WTC11 (cell line): Measurements from ENCODE around the gene SP7. TPM values are rescaled to one million over a fixed set of nuclear protein-coding genes. Genes with fewer than 3 reads are reported as not detected.

Source experiments
- ATAC-seq: fragments of 200-7000 bp; cut with Tn5 transposase; 2 replicates; pipeline ENCODE4 v1.10.0; 2021; ENCODE audit warnings: mild to moderate bottlenecking, moderate library complexity
- CTCF ChIA-PET: fragments of 300-600 bp; sonication (Branson Sonifier 250); formaldehyde crosslinking; loops from one replicate; lab custom pipeline; 2021; ENCODE audit warnings: antibody characterized with exemption; lab: Charles Lee
- POLR2A ChIA-PET: fragments of 350-600 bp; sonication (Branson Sonifier 250); formaldehyde crosslinking; loops from one replicate; lab custom pipeline; 2021; ENCODE audit warnings: antibody characterized with exemption; lab: Charles Lee
- DNase-seq: peaks from one replicate; pipeline ENCODE4 v3.0.0; 2021; ENCODE audit warnings: low spot score
- H3K27ac Mint-ChIP-seq: 2 replicates; pipeline ENCODE4 v1.8.0; 2021; ENCODE audit warnings: mixed read lengths
- H3K27me3 Mint-ChIP-seq: 2 replicates; pipeline ENCODE4 v1.8.0; 2021; ENCODE audit warnings: low read depth, mild to moderate bottlenecking, moderate library complexity, mixed read lengths
- H3K36me3 Mint-ChIP-seq: 2 replicates; pipeline ENCODE4 v1.8.0; 2021; ENCODE audit warnings: mixed read lengths
- H3K4me1 Mint-ChIP-seq: 2 replicates; pipeline ENCODE4 v1.8.0; 2022; ENCODE audit warnings: mixed read lengths
- H3K4me3 Mint-ChIP-seq: 2 replicates; pipeline ENCODE4 v1.8.0; 2021; ENCODE audit warnings: mild to moderate bottlenecking, moderate library complexity, mixed read lengths
- H3K9me3 Mint-ChIP-seq: 2 replicates; pipeline ENCODE4 v1.8.0; 2021; ENCODE audit warnings: mixed read lengths
- CREB1 ChIP-seq: sonication (generic); formaldehyde crosslinking; IDR thresholded peaks from 2 replicates; pipeline ENCODE4 v1.8.0; 2023; ENCODE audit warnings: mild to moderate bottlenecking, missing genetic modification reagents
- CREM ChIP-seq: sonication (generic); formaldehyde crosslinking; IDR thresholded peaks from 2 replicates; pipeline ENCODE4 v1.8.1; 2022; ENCODE audit warnings: mild to moderate bottlenecking, missing genetic modification reagents, moderate library complexity
- ETV6 ChIP-seq: sonication (generic); formaldehyde crosslinking; IDR thresholded peaks from 2 replicates; pipeline ENCODE4 v1.8.1; 2022; ENCODE audit warnings: mild to moderate bottlenecking, missing genetic modification reagents
- NR3C1 ChIP-seq: sonication (generic); formaldehyde crosslinking; conservative IDR thresholded peaks from 2 replicates; pipeline ENCODE4 v1.8.1; 2023; ENCODE audit warnings: low read depth, mild to moderate bottlenecking, missing genetic modification reagents
- TEAD4 ChIP-seq: sonication (generic); formaldehyde crosslinking; IDR thresholded peaks from 2 replicates; pipeline ENCODE4 v1.8.0; 2022; ENCODE audit warnings: mild to moderate bottlenecking, missing genetic modification reagents
- total RNA-seq: library from RNA; stranded (reverse); gene quantifications from 3 replicates; pipeline ENCODE4 v1.2.3, GENCODE V29; 2021
- TF ChIP-seq, protein P1 (sequence below): sonication (generic); formaldehyde crosslinking; IDR thresholded peaks from 2 replicates; pipeline ENCODE4 v1.8.1; 2022; ENCODE audit warnings: missing genetic modification reagents, borderline replicate concordance
- TF ChIP-seq, protein P2 (sequence below): sonication (generic); formaldehyde crosslinking; IDR thresholded peaks from 2 replicates; pipeline ENCODE4 v1.8.0; 2023; ENCODE audit warnings: missing genetic modification reagents
- TF ChIP-seq, protein P3 (sequence below): fragments of 200-600 bp; IDR thresholded peaks from 2 replicates; pipeline ENCODE4 v1.8.0; 2022; ENCODE audit warnings: antibody characterized with exemption
- TF ChIP-seq, protein P4 (sequence below): sonication (generic); formaldehyde crosslinking; IDR thresholded peaks from 2 replicates; pipeline ENCODE4 v1.8.1; 2022; ENCODE audit warnings: mild to moderate bottlenecking, missing genetic modification reagents, moderate library complexity, borderline replicate concordance
- TF ChIP-seq, protein P5 (sequence below): sonication (generic); formaldehyde crosslinking; conservative IDR thresholded peaks from 2 replicates; pipeline ENCODE4 v1.8.1; 2023; ENCODE audit warnings: mild to moderate bottlenecking, low read depth, missing genetic modification reagents, moderate library complexity
- TF ChIP-seq, protein P6 (sequence below): sonication (generic); formaldehyde crosslinking; IDR thresholded peaks from 2 replicates; pipeline ENCODE4 v1.8.1; 2023; ENCODE audit warnings: mild to moderate bottlenecking, missing genetic modification reagents
- TF ChIP-seq, protein P7 (sequence below): fragments of 250-450 bp; sonication (Bioruptor Pico); IDR thresholded peaks from 2 replicates; pipeline ENCODE4 v2.1.2; 2022; ENCODE audit warnings: mild to moderate bottlenecking, moderate library complexity
- TF ChIP-seq, protein P8 (sequence below): fragments of 250-450 bp; sonication (Bioruptor Pico); IDR thresholded peaks from 2 replicates; pipeline ENCODE4 v1.9.0; 2021; ENCODE audit warnings: mild to moderate bottlenecking
- TF ChIP-seq, protein P9 (sequence below): sonication (generic); formaldehyde crosslinking; IDR thresholded peaks from 2 replicates; pipeline ENCODE4 v1.8.1; 2022; ENCODE audit warnings: mild to moderate bottlenecking, moderate library complexity, missing genetic modification reagents

Gene SP7
- total RNA-seq, 1 experiment from 2014 or later = 0.09 TPM

DNA sequence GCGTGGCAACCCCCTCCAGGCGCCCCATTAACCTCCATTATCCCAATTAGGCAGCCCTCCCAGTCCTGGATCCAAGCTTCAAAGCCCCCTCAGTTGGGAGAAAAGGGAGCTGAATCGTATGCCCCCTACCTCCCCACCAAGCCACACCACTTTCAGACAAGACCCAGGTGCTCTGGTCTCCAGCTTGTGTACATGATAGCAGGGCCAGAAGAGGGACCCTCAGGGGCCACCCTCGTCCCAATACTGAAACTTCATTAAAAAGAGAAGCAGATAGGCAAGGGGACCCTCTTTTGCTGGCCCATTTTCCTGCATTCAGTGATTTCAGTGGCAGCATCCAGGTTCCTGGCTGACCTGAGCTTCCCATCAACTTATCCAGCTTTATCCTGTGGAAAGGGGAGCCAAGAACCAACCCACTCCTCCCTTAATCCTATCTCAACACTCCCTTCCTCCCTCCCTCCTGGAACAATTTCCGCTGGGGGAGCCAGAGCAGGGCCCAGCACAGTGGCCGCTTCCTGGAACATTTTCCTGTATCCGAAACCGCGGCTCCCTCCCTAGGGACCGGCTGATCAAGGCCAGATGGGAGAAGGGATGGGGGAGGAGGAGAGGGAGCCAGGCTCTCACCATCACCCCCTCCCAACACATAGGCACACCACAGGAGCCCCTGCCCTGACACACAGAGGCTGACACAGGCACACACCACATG is 9.5 kb upstream of the SP7 start:
- no peak overlapping the region for H3K27ac Mint-ChIP-seq
- peak overlapping the region; percentile 96 for H3K4me3 Mint-ChIP-seq
- CTCF ChIA-PET = interaction anchor here (0.6 to 8.6 kb wide), 28 partner anchors 8 to 410 kb away, joined by 3 to 148 read pairs (median 4); partner anchors contain the start of genes AAAS, AMHR2, CSAD and MAP3K12
- TF ChIP-seq, protein P1, sequence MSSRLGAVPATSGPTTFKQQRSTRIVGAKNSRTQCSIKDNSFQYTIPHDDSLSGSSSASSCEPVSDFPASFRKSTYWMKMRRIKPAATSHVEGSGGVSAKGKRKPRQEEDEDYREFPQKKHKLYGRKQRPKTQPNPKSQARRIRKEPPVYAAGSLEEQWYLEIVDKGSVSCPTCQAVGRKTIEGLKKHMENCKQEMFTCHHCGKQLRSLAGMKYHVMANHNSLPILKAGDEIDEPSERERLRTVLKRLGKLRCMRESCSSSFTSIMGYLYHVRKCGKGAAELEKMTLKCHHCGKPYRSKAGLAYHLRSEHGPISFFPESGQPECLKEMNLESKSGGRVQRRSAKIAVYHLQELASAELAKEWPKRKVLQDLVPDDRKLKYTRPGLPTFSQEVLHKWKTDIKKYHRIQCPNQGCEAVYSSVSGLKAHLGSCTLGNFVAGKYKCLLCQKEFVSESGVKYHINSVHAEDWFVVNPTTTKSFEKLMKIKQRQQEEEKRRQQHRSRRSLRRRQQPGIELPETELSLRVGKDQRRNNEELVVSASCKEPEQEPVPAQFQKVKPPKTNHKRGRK = no peak
- TF ChIP-seq, protein P2, sequence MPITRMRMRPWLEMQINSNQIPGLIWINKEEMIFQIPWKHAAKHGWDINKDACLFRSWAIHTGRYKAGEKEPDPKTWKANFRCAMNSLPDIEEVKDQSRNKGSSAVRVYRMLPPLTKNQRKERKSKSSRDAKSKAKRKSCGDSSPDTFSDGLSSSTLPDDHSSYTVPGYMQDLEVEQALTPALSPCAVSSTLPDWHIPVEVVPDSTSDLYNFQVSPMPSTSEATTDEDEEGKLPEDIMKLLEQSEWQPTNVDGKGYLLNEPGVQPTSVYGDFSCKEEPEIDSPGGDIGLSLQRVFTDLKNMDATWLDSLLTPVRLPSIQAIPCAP (CRISPR knock-in tag) = no peak
- TF ChIP-seq, protein P3, sequence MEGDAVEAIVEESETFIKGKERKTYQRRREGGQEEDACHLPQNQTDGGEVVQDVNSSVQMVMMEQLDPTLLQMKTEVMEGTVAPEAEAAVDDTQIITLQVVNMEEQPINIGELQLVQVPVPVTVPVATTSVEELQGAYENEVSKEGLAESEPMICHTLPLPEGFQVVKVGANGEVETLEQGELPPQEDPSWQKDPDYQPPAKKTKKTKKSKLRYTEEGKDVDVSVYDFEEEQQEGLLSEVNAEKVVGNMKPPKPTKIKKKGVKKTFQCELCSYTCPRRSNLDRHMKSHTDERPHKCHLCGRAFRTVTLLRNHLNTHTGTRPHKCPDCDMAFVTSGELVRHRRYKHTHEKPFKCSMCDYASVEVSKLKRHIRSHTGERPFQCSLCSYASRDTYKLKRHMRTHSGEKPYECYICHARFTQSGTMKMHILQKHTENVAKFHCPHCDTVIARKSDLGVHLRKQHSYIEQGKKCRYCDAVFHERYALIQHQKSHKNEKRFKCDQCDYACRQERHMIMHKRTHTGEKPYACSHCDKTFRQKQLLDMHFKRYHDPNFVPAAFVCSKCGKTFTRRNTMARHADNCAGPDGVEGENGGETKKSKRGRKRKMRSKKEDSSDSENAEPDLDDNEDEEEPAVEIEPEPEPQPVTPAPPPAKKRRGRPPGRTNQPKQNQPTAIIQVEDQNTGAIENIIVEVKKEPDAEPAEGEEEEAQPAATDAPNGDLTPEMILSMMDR = no peak
- TF ChIP-seq, protein P4, sequence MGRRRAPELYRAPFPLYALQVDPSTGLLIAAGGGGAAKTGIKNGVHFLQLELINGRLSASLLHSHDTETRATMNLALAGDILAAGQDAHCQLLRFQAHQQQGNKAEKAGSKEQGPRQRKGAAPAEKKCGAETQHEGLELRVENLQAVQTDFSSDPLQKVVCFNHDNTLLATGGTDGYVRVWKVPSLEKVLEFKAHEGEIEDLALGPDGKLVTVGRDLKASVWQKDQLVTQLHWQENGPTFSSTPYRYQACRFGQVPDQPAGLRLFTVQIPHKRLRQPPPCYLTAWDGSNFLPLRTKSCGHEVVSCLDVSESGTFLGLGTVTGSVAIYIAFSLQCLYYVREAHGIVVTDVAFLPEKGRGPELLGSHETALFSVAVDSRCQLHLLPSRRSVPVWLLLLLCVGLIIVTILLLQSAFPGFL (CRISPR knock-in tag) = no peak
- TF ChIP-seq, protein P5, sequence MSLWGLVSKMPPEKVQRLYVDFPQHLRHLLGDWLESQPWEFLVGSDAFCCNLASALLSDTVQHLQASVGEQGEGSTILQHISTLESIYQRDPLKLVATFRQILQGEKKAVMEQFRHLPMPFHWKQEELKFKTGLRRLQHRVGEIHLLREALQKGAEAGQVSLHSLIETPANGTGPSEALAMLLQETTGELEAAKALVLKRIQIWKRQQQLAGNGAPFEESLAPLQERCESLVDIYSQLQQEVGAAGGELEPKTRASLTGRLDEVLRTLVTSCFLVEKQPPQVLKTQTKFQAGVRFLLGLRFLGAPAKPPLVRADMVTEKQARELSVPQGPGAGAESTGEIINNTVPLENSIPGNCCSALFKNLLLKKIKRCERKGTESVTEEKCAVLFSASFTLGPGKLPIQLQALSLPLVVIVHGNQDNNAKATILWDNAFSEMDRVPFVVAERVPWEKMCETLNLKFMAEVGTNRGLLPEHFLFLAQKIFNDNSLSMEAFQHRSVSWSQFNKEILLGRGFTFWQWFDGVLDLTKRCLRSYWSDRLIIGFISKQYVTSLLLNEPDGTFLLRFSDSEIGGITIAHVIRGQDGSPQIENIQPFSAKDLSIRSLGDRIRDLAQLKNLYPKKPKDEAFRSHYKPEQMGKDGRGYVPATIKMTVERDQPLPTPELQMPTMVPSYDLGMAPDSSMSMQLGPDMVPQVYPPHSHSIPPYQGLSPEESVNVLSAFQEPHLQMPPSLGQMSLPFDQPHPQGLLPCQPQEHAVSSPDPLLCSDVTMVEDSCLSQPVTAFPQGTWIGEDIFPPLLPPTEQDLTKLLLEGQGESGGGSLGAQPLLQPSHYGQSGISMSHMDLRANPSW (CRISPR knock-in tag) = no peak
- TF ChIP-seq, all 79 proteins: peak for 0
- Mint-ChIP-seq H3K36me3 (no peaks in the 10 kb centered on the region), H3K4me1 (peaks cover 13% of the 10 kb centered on the region), H3K9me3 (no peaks in the 10 kb centered on the region), H3K27me3 (peaks cover 48% of the 10 kb centered on the region)
- DNase-seq (peak; percentile 28), ATAC-seq (peak; percentile 40)
- POLR2A ChIA-PET = interaction anchor here (0.6 to 1.9 kb wide), 5 partner anchors 9 to 33 kb away, joined by 3 to 10 read pairs (median 6); partner anchors contain the start of gene AAAS

DNA sequence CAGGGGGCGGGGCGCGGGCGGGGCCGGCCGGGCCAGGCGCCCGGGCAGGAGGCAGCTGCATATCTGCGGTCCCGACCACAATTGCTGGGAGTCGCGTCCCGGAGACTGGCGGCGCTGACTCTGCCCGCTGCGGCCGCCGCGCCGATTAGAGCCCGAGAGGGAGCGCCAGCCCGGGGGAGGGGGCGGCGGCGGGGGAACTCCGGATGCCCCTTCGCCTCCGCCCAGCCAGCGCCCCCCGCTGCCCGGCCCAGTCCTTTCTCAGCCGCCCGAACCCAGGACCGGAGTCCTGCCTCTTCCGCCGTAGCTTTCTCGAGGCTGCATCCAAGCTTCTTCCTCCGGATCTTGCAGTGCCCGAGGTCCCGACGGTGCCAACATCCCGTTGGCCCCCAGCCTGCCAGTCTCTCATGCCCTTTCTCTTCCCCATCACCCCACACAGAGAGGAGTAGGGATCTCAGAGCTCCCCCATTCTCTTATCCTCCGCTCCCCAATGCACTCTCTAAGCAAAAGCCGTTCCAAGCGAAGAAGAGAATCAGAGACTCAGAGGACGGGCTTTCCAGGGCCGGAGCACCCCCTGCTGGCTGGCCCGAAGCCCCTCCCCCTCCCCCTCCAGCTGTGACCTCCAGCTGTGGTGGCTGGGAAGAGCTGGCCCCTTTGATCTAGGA is 8.8 kb upstream of the SP7 start:
- Mint-ChIP-seq H3K4me1 (peaks cover 13% of the 10 kb centered on the region), H3K36me3 (no peaks in the 10 kb centered on the region), H3K27me3 (peaks cover 48% of the 10 kb centered on the region), H3K27ac (peak overlapping the region; percentile 79), H3K9me3 (no peaks in the 10 kb centered on the region), H3K4me3 (peak overlapping the region; percentile 96)
- DNase-seq (peak; percentile 72), ATAC-seq (peak; percentile 65)
- POLR2A ChIA-PET = interaction anchor here (0.6 to 1.9 kb wide), 6 partner anchors 10 to 128 kb away, joined by 3 to 10 read pairs (median 4); partner anchors contain the start of gene AAAS
- CTCF ChIA-PET = interaction anchor here (0.5 to 8.6 kb wide), 31 partner anchors 8 to 411 kb away, joined by 3 to 148 read pairs (median 4); partner anchors contain the start of genes AAAS, AMHR2, CSAD and MAP3K12
- TF ChIP-seq CREM = no peak
- TF ChIP-seq, protein P6, sequence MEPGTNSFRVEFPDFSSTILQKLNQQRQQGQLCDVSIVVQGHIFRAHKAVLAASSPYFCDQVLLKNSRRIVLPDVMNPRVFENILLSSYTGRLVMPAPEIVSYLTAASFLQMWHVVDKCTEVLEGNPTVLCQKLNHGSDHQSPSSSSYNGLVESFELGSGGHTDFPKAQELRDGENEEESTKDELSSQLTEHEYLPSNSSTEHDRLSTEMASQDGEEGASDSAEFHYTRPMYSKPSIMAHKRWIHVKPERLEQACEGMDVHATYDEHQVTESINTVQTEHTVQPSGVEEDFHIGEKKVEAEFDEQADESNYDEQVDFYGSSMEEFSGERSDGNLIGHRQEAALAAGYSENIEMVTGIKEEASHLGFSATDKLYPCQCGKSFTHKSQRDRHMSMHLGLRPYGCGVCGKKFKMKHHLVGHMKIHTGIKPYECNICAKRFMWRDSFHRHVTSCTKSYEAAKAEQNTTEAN (CRISPR knock-in tag) = no peak
- TF ChIP-seq TEAD4 (CRISPR knock-in tag) = no peak
- no peak for TF ChIP-seq NR3C1 (CRISPR knock-in tag)
- peak; percentile 37; the same call in 1 of the 2 replicates for TF ChIP-seq ETV6 (CRISPR knock-in tag)
- TF ChIP-seq, protein P7, sequence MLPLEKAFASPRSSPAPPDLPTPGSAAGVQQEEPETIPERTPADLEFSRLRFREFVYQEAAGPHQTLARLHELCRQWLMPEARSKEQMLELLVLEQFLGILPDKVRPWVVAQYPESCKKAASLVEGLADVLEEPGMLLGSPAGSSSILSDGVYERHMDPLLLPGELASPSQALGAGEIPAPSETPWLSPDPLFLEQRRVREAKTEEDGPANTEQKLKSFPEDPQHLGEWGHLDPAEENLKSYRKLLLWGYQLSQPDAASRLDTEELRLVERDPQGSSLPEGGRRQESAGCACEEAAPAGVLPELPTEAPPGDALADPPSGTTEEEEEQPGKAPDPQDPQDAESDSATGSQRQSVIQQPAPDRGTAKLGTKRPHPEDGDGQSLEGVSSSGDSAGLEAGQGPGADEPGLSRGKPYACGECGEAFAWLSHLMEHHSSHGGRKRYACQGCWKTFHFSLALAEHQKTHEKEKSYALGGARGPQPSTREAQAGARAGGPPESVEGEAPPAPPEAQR (CRISPR knock-in tag) = no peak
- TF ChIP-seq CREB1 (CRISPR knock-in tag) = no peak
- TF ChIP-seq, protein P8, sequence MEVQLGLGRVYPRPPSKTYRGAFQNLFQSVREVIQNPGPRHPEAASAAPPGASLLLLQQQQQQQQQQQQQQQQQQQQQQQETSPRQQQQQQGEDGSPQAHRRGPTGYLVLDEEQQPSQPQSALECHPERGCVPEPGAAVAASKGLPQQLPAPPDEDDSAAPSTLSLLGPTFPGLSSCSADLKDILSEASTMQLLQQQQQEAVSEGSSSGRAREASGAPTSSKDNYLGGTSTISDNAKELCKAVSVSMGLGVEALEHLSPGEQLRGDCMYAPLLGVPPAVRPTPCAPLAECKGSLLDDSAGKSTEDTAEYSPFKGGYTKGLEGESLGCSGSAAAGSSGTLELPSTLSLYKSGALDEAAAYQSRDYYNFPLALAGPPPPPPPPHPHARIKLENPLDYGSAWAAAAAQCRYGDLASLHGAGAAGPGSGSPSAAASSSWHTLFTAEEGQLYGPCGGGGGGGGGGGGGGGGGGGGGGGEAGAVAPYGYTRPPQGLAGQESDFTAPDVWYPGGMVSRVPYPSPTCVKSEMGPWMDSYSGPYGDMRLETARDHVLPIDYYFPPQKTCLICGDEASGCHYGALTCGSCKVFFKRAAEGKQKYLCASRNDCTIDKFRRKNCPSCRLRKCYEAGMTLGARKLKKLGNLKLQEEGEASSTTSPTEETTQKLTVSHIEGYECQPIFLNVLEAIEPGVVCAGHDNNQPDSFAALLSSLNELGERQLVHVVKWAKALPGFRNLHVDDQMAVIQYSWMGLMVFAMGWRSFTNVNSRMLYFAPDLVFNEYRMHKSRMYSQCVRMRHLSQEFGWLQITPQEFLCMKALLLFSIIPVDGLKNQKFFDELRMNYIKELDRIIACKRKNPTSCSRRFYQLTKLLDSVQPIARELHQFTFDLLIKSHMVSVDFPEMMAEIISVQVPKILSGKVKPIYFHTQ (CRISPR knock-in tag) = no peak
- TF ChIP-seq, protein P9, sequence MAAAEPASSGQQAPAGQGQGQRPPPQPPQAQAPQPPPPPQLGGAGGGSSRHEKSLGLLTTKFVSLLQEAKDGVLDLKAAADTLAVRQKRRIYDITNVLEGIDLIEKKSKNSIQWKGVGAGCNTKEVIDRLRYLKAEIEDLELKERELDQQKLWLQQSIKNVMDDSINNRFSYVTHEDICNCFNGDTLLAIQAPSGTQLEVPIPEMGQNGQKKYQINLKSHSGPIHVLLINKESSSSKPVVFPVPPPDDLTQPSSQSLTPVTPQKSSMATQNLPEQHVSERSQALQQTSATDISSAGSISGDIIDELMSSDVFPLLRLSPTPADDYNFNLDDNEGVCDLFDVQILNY (CRISPR knock-in tag) = no peak
